ENCODE results near the gene MRTFA.

MRTFA gene

GRCh38 chr22:40476341-40476740 is 160.2 kb downstream of the MRTFA start:
- Histone ChIP-seq H3K9ac (ENCODE audit: low read depth in 1 of 2, low read length in 2 of 2) (no peak overlapping the region), H3K4me1 (ENCODE audit: control insufficient read depth in 1 of 2, insufficient read depth in 2 of 2, low read length in 2 of 2) (peaks cover 4 to 8% of the 10 kb centered on the region in 2 donors), H3K4me3 (ENCODE audit: low read depth in 1 of 2, low read length in 2 of 2) (no peak overlapping the region), H3K9me3 (ENCODE audit: control insufficient read depth in 1 of 2, low read length in 2 of 2) (no peaks in the 10 kb centered on the region), H3K27me3 (ENCODE audit: control insufficient read depth in 1 of 2, insufficient read depth in 2 of 2, low read length in 2 of 2) (no peaks in the 10 kb centered on the region), H3K36me3 (ENCODE audit: control insufficient read depth in 1 of 2, insufficient read depth in 2 of 2, low read length in 2 of 2) (no peaks in the 10 kb centered on the region), H3K27ac (ENCODE audit: low read depth, low read length) (no peak overlapping the region)

- H3K27me3 ChIP-seq (ENCODE audit: control insufficient read depth in 1 of 2, insufficient read depth in 2 of 2, low read length in 2 of 2) = no peaks in the 10 kb centered on the region
- H3K4me3 ChIP-seq (ENCODE audit: low read depth in 1 of 2, low read length in 2 of 2) = no peak overlapping the region
- no peak overlapping the region for H3K27ac ChIP-seq (ENCODE audit: low read depth, low read length)
- H3K9ac ChIP-seq (ENCODE audit: low read depth in 1 of 2, low read length in 2 of 2) = no peak overlapping the region
- H3K9me3 ChIP-seq (ENCODE audit: control insufficient read depth in 1 of 2, low read length in 2 of 2) = no peaks in the 10 kb centered on the region
- H3K36me3 ChIP-seq (ENCODE audit: control insufficient read depth in 1 of 2, insufficient read depth in 2 of 2, low read length in 2 of 2) = no peaks in the 10 kb centered on the region
- peaks cover 4 to 8% of the 10 kb centered on the region in 2 donors for H3K4me1 ChIP-seq (ENCODE audit: control insufficient read depth in 1 of 2, insufficient read depth in 2 of 2, low read length in 2 of 2)
These were observed 162.8 kb downstream of the MRTFA start for GRCh38 chr22:40473703-40474102.

GRCh38 chr22:40472579-40472978 is 163.9 kb downstream of the MRTFA start:
- Histone ChIP-seq H3K36me3 (ENCODE audit: control insufficient read depth in 1 of 2, insufficient read depth in 2 of 2, low read length in 2 of 2) (no peaks in the 10 kb centered on the region), H3K9me3 (ENCODE audit: control insufficient read depth in 1 of 2, low read length in 2 of 2) (no peaks in the 10 kb centered on the region), H3K4me1 (ENCODE audit: control insufficient read depth in 1 of 2, insufficient read depth in 2 of 2, low read length in 2 of 2) (peaks cover 0 to 1% of the 10 kb centered on the region in 2 donors), H3K27me3 (ENCODE audit: control insufficient read depth in 1 of 2, insufficient read depth in 2 of 2, low read length in 2 of 2) (no peaks in the 10 kb centered on the region), H3K27ac (ENCODE audit: low read depth, low read length) (no peak overlapping the region), H3K9ac (ENCODE audit: low read depth in 1 of 2, low read length in 2 of 2) (no peak overlapping the region), H3K4me3 (ENCODE audit: low read depth in 1 of 2, low read length in 2 of 2) (no peak overlapping the region)

GRCh38 chr22:40472051-40472450 is 164.5 kb downstream of the MRTFA start:
- H3K36me3 ChIP-seq (ENCODE audit: control insufficient read depth in 1 of 2, insufficient read depth in 2 of 2, low read length in 2 of 2) = no peaks in the 10 kb centered on the region
- no peak overlapping the region for H3K9ac ChIP-seq (ENCODE audit: low read depth in 1 of 2, low read length in 2 of 2)
- H3K9me3 ChIP-seq (ENCODE audit: control insufficient read depth in 1 of 2, low read length in 2 of 2) = no peaks in the 10 kb centered on the region
- no peak overlapping the region for H3K4me3 ChIP-seq (ENCODE audit: low read depth in 1 of 2, low read length in 2 of 2)
- no peaks in the 10 kb centered on the region for H3K4me1 ChIP-seq (ENCODE audit: control insufficient read depth in 1 of 2, insufficient read depth in 2 of 2, low read length in 2 of 2)
- H3K27ac ChIP-seq (ENCODE audit: low read depth, low read length) = no peak overlapping the region
- no peaks in the 10 kb centered on the region for H3K27me3 ChIP-seq (ENCODE audit: control insufficient read depth in 1 of 2, insufficient read depth in 2 of 2, low read length in 2 of 2)

- Histone ChIP-seq H3K27ac (ENCODE audit: low read depth, low read length) (no peak overlapping the region), H3K9ac (ENCODE audit: low read depth in 1 of 2, low read length in 2 of 2) (no peak overlapping the region), H3K36me3 (ENCODE audit: control insufficient read depth in 1 of 2, insufficient read depth in 2 of 2, low read length in 2 of 2) (no peaks in the 10 kb centered on the region), H3K4me3 (ENCODE audit: low read depth in 1 of 2, low read length in 2 of 2) (no peak overlapping the region), H3K9me3 (ENCODE audit: control insufficient read depth in 1 of 2, low read length in 2 of 2) (no peaks in the 10 kb centered on the region), H3K27me3 (ENCODE audit: control insufficient read depth in 1 of 2, insufficient read depth in 2 of 2, low read length in 2 of 2) (no peaks in the 10 kb centered on the region), H3K4me1 (ENCODE audit: control insufficient read depth in 1 of 2, insufficient read depth in 2 of 2, low read length in 2 of 2) (no peaks in the 10 kb centered on the region)
These were observed 167.3 kb downstream of the MRTFA start for GRCh38 chr22:40469181-40469580.

GRCh38 chr22:40468616-40469015 is 167.9 kb downstream of the MRTFA start:
- Histone ChIP-seq H3K4me3 (ENCODE audit: low read depth in 1 of 2, low read length in 2 of 2) (no peak overlapping the region), H3K27me3 (ENCODE audit: control insufficient read depth in 1 of 2, insufficient read depth in 2 of 2, low read length in 2 of 2) (no peaks in the 10 kb centered on the region), H3K9ac (ENCODE audit: low read depth in 1 of 2, low read length in 2 of 2) (no peak overlapping the region), H3K4me1 (ENCODE audit: control insufficient read depth in 1 of 2, insufficient read depth in 2 of 2, low read length in 2 of 2) (no peaks in the 10 kb centered on the region), H3K27ac (ENCODE audit: low read depth, low read length) (no peak overlapping the region), H3K9me3 (ENCODE audit: control insufficient read depth in 1 of 2, low read length in 2 of 2) (no peaks in the 10 kb centered on the region), H3K36me3 (ENCODE audit: control insufficient read depth in 1 of 2, insufficient read depth in 2 of 2, low read length in 2 of 2) (no peaks in the 10 kb centered on the region)

GRCh38 chr22:40466976-40467375 is 169.5 kb downstream of the MRTFA start:
- Histone ChIP-seq H3K9me3 (ENCODE audit: control insufficient read depth in 1 of 2, low read length in 2 of 2) (no peaks in the 10 kb centered on the region), H3K9ac (ENCODE audit: low read depth in 1 of 2, low read length in 2 of 2) (no peak overlapping the region), H3K4me3 (ENCODE audit: low read depth in 1 of 2, low read length in 2 of 2) (no peak overlapping the region)

GRCh38 chr22:40463683-40464082 is 172.8 kb downstream of the MRTFA start:
- Histone ChIP-seq H3K27me3 (ENCODE audit: control insufficient read depth in 1 of 2, insufficient read depth in 2 of 2, low read length in 2 of 2) (no peaks in the 10 kb centered on the region), H3K9ac (ENCODE audit: low read depth in 1 of 2, low read length in 2 of 2) (no peak overlapping the region), H3K4me1 (ENCODE audit: control insufficient read depth in 1 of 2, insufficient read depth in 2 of 2, low read length in 2 of 2) (peaks cover 10 to 16% of the 10 kb centered on the region in 2 donors), H3K9me3 (ENCODE audit: control insufficient read depth in 1 of 2, low read length in 2 of 2) (no peaks in the 10 kb centered on the region), H3K36me3 (ENCODE audit: control insufficient read depth in 1 of 2, insufficient read depth in 2 of 2, low read length in 2 of 2) (peaks cover 3 to 4% of the 10 kb centered on the region in 2 donors), H3K27ac (ENCODE audit: low read depth, low read length) (no peak overlapping the region), H3K4me3 (ENCODE audit: low read depth in 1 of 2, low read length in 2 of 2) (peak overlapping the region; percentile 65)

More at GRCh38 chr22:40466976-40467375, 169.5 kb downstream of the MRTFA start:
- Histone ChIP-seq H3K36me3 (ENCODE audit: control insufficient read depth in 1 of 2, insufficient read depth in 2 of 2, low read length in 2 of 2) (no peaks in the 10 kb centered on the region), H3K27me3 (ENCODE audit: control insufficient read depth in 1 of 2, insufficient read depth in 2 of 2, low read length in 2 of 2) (no peaks in the 10 kb centered on the region), H3K4me1 (ENCODE audit: control insufficient read depth in 1 of 2, insufficient read depth in 2 of 2, low read length in 2 of 2) (peaks cover 6 to 11% of the 10 kb centered on the region in 2 donors), H3K27ac (ENCODE audit: low read depth, low read length) (no peak overlapping the region)

- peaks cover 3 to 4% of the 10 kb centered on the region in 2 donors for H3K36me3 ChIP-seq (ENCODE audit: control insufficient read depth in 1 of 2, insufficient read depth in 2 of 2, low read length in 2 of 2)
- no peaks in the 10 kb centered on the region for H3K27me3 ChIP-seq (ENCODE audit: control insufficient read depth in 1 of 2, insufficient read depth in 2 of 2, low read length in 2 of 2)
- no peak overlapping the region for H3K27ac ChIP-seq (ENCODE audit: low read depth, low read length)
- peak overlapping the region in 1 of 2 donors; percentile 30 for H3K9ac ChIP-seq (ENCODE audit: low read depth in 1 of 2, low read length in 2 of 2)
- peak overlapping the region; percentile 65 for H3K4me3 ChIP-seq (ENCODE audit: low read depth in 1 of 2, low read length in 2 of 2)
- peaks cover 10 to 16% of the 10 kb centered on the region in 2 donors for H3K4me1 ChIP-seq (ENCODE audit: control insufficient read depth in 1 of 2, insufficient read depth in 2 of 2, low read length in 2 of 2)
- no peaks in the 10 kb centered on the region for H3K9me3 ChIP-seq (ENCODE audit: control insufficient read depth in 1 of 2, low read length in 2 of 2)
These were observed 173.4 kb downstream of the MRTFA start for GRCh38 chr22:40463017-40463631.

- H3K27me3 ChIP-seq (ENCODE audit: control insufficient read depth in 1 of 2, insufficient read depth in 2 of 2, low read length in 2 of 2) = no peaks in the 10 kb centered on the region
- H3K36me3 ChIP-seq (ENCODE audit: control insufficient read depth in 1 of 2, insufficient read depth in 2 of 2, low read length in 2 of 2) = peaks cover 3 to 4% of the 10 kb centered on the region in 2 donors
- H3K9me3 ChIP-seq (ENCODE audit: control insufficient read depth in 1 of 2, low read length in 2 of 2) = no peaks in the 10 kb centered on the region
- H3K4me3 ChIP-seq (ENCODE audit: low read depth in 1 of 2, low read length in 2 of 2) = peak overlapping the region; percentile 65
- H3K27ac ChIP-seq (ENCODE audit: low read depth, low read length) = no peak overlapping the region
- H3K9ac ChIP-seq (ENCODE audit: low read depth in 1 of 2, low read length in 2 of 2) = peak overlapping the region; percentile 21 to 30
- peaks cover 10 to 16% of the 10 kb centered on the region in 2 donors for H3K4me1 ChIP-seq (ENCODE audit: control insufficient read depth in 1 of 2, insufficient read depth in 2 of 2, low read length in 2 of 2)
These were observed 174.1 kb downstream of the MRTFA start for GRCh38 chr22:40462195-40462984.
